ENCODE results near the gene GPR87.

GRCh38 chr3:151351219-151351618 lies 34.6 kb upstream of the GPR87 start:
- TF ChIP-seq CTCF (IDR thresholded peaks at IDR 0.05) (no peak), MLX (CRISPR knock-in tag; IDR thresholded peaks at IDR 0.05) (no peak), ZNF263 (CRISPR knock-in tag; IDR thresholded peaks at IDR 0.05; ENCODE audit: low read depth) (no peak), ATF3 (CRISPR knock-in tag; conservative IDR thresholded peaks at IDR 0.05) (no peak), USF2 (CRISPR knock-in tag; IDR thresholded peaks at IDR 0.05) (no peak), GTF2I (CRISPR knock-in tag; conservative IDR thresholded peaks at IDR 0.05) (no peak), ZNF532 (CRISPR knock-in tag; IDR thresholded peaks at IDR 0.05; ENCODE audit: borderline replicate concordance) (no peak), GABPB1 (CRISPR knock-in tag; IDR thresholded peaks at IDR 0.05) (no peak), STAT6 (CRISPR knock-in tag; conservative IDR thresholded peaks at IDR 0.05; ENCODE audit: low read depth) (no peak), CREB1 (CRISPR knock-in tag; IDR thresholded peaks at IDR 0.05) (no peak), SP1 (CRISPR knock-in tag; conservative IDR thresholded peaks at IDR 0.05) (no peak)
